Measurements from ENCODE around the gene EXOC4. TPM values are rescaled to one million over a fixed set of nuclear protein-coding genes. Genes with fewer than 3 reads are reported as not detected.

The EXOC4 gene
- total and polyA plus RNA-seq, 2 of the 13 experiments (the other 11 are each of a cell fraction or from before 2014, with no cell fraction given), result 22.5 to 39.0 TPM

- no peaks in the 10 kb centered on the region for H3K9me3 ChIP-seq (ENCODE audit: low read length)
- no peak overlapping the region for H3K4me2 ChIP-seq (ENCODE audit: low read depth, low read length)
- H3K79me2 ChIP-seq (ENCODE audit: insufficient read depth, low read length), result no peaks in the 10 kb centered on the region
- H2AFZ ChIP-seq (ENCODE audit: low read length), result no peak overlapping the region
- no peak overlapping the region for H3K27ac ChIP-seq (ENCODE audit: extremely low read length, insufficient read depth, low read length)
- CTCF ChIA-PET (ENCODE audit: low intra/inter-chr PET ratio, low total read pairs), result no interaction called here
- WGBS (ENCODE audit: low lambda C conversion rate), result 100% methylated on average over 4 of the region's 4 CpGs
- BruUV-seq (replicated peaks), result no TSS peak
- no peaks in the 10 kb centered on the region for H3K36me3 ChIP-seq (replicated peaks in 1 of 2; ENCODE audit: control insufficient read depth in 1 of 2, insufficient read depth in 2 of 2, low read length in 2 of 2)
- no peaks in the 10 kb centered on the region for H3K4me1 ChIP-seq (ENCODE audit: insufficient read depth, low read length)
- ATAC-seq (no peak), FAIRE-seq (no peak), DNase-seq (ENCODE audit: low spot score) (no peak)
- no peaks in the 10 kb centered on the region for H4K20me1 ChIP-seq (ENCODE audit: insufficient read depth, low read length)
- POLR2A ChIA-PET, result no interaction called here
- no peak overlapping the region for H3K9ac ChIP-seq (ENCODE audit: insufficient read depth, low read depth, low read length)
- H3K4me3 ChIP-seq (replicated peaks in 1 of 3; ENCODE audit: insufficient read depth in 1 of 3, low read depth in 2 of 3, low read length in 3 of 3), result no peak overlapping the region
- intact Hi-C loops (cut with micrococcal nuclease; ENCODE audit: unreplicated experiment), result no loop called here
- in situ Hi-C loops (cut with HindIII; ENCODE audit: extremely low pct_ligation_motif_present, low pct_unique_long_range_greater_than_20kb), result no loop called here
- H3K27me3 ChIP-seq (ENCODE audit: control insufficient read depth in 1 of 2, insufficient read depth in 2 of 2, low read length in 2 of 2), result no peaks in the 10 kb centered on the region
- TF ChIP-seq ZNF503 (CRISPR knock-in tag; IDR thresholded peaks at IDR 0.05) (no peak), ZBTB3 (CRISPR knock-in tag; IDR thresholded peaks at IDR 0.05; ENCODE audit: borderline replicate concordance, low read depth) (no peak), TIGD3 (CRISPR knock-in tag; IDR thresholded peaks at IDR 0.05; ENCODE audit: borderline replicate concordance) (no peak), ZBTB20 (CRISPR knock-in tag; IDR thresholded peaks at IDR 0.05; ENCODE audit: borderline replicate concordance, low read depth) (no peak), RXRA (CRISPR knock-in tag; IDR thresholded peaks at IDR 0.05) (no peak), ZNF639 (CRISPR knock-in tag; conservative IDR thresholded peaks at IDR 0.05) (no peak), RBM22 (optimal IDR thresholded peaks at IDR 0.05; ENCODE audit: low read length) (no peak), DDIT3 (CRISPR knock-in tag; IDR thresholded peaks at IDR 0.05) (no peak), POLR2AphosphoS5 (IDR thresholded peaks at IDR 0.05; ENCODE audit: low read depth, low read length) (no peak), ZNF432 (CRISPR knock-in tag; IDR thresholded peaks at IDR 0.05; ENCODE audit: borderline replicate concordance) (no peak), RFXANK (CRISPR knock-in tag; IDR thresholded peaks at IDR 0.05) (no peak), TBL1XR1 (IDR thresholded peaks at IDR 0.05; ENCODE audit: borderline replicate concordance, low read length, partially characterized antibody) (no peak), ZC3H13 (CRISPR knock-in tag; IDR thresholded peaks at IDR 0.05) (no peak), TEAD3 (CRISPR knock-in tag; optimal IDR thresholded peaks at IDR 0.05; ENCODE audit: borderline replicate concordance) (no peak), ZNF382 (CRISPR knock-in tag; IDR thresholded peaks at IDR 0.05; ENCODE audit: borderline replicate concordance) (no peak)
- TF ChIP-seq, protein P1, sequence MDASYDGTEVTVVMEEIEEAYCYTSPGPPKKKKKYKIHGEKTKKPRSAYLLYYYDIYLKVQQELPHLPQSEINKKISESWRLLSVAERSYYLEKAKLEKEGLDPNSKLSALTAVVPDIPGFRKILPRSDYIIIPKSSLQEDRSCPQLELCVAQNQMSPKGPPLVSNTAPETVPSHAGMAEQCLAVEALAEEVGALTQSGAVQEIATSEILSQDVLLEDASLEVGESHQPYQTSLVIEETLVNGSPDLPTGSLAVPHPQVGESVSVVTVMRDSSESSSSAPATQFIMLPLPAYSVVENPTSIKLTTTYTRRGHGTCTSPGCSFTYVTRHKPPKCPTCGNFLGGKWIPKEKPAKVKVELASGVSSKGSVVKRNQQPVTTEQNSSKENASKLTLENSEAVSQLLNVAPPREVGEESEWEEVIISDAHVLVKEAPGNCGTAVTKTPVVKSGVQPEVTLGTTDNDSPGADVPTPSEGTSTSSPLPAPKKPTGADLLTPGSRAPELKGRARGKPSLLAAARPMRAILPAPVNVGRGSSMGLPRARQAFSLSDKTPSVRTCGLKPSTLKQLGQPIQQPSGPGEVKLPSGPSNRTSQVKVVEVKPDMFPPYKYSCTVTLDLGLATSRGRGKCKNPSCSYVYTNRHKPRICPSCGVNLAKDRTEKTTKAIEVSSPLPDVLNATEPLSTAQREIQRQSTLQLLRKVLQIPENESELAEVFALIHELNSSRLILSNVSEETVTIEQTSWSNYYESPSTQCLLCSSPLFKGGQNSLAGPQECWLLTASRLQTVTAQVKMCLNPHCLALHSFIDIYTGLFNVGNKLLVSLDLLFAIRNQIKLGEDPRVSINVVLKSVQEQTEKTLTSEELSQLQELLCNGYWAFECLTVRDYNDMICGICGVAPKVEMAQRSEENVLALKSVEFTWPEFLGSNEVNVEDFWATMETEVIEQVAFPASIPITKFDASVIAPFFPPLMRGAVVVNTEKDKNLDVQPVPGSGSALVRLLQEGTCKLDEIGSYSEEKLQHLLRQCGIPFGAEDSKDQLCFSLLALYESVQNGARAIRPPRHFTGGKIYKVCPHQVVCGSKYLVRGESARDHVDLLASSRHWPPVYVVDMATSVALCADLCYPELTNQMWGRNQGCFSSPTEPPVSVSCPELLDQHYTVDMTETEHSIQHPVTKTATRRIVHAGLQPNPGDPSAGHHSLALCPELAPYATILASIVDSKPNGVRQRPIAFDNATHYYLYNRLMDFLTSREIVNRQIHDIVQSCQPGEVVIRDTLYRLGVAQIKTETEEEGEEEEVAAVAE (CRISPR knock-in tag; IDR thresholded peaks at IDR 0.05; ENCODE audit: borderline replicate concordance), result no peak
Measured at GRCh38 chr7:133784486-133785001, 531.7 kb downstream of the EXOC4 start.

All from HepG2 (cell line).